AG04450 (cell line): ENCODE measurements around the gene FREM2. TPM values are rescaled to one million over a fixed set of nuclear protein-coding genes. Genes with fewer than 3 reads are reported as not detected.

ENCODE experiments used
- CTCF ChIA-PET: fragments of 300-600, 350-600 bp; formaldehyde crosslinking; extraction: SDS; loops from one replicate; lab custom pipeline; 2022; ENCODE audit warnings: antibody characterized with exemption, inconsistent platforms; lab: Charles Lee
- POLR2A ChIA-PET: fragments of 350-600 bp; formaldehyde crosslinking; extraction: SDS; loops from one replicate; lab custom pipeline; 2021; ENCODE audit warnings: antibody characterized with exemption, inconsistent platforms; lab: Yijun Ruan, JAX
- DNase-seq: peaks from one replicate; pipeline ENCODE4 v3.0.0-alpha.2; 2011; ENCODE audit warnings: low read depth, low spot score
- H3K27ac ChIP-seq: one replicate; pipeline ENCODE4 v1.5.1; 2012; ENCODE audit warnings: low read depth, low read length, control low read depth
- H3K27me3 ChIP-seq: one replicate; pipeline ENCODE4 v1.6.0; 2012; ENCODE audit warnings: low read length; ENCODE audit not compliant: control insufficient read depth, insufficient read depth
- H3K4me3 ChIP-seq: 2 replicates; pipeline ENCODE4 v1.5.1; 2011; ENCODE audit warnings: mild to moderate bottlenecking, low read depth, low read length, control low read depth
- H3K9me3 ChIP-seq: 2 replicates; pipeline ENCODE4 v1.5.1; 2012; ENCODE audit warnings: low read length; ENCODE audit not compliant: control insufficient read depth, insufficient read depth
- polyA plus RNA-seq: library from polyadenylated mRNA; depleted of rRNA; stranded (reverse); fragments of >200 nt; gene quantifications from 2 replicates; pipeline ENCODE4 v1.2.3, GENCODE V29; 2011
- TF ChIP-seq, protein P1 (sequence below): IDR thresholded peaks from 2 replicates; pipeline ENCODE4 v1.5.1; 2011; ENCODE audit warnings: low read depth, low read length, control low read depth, inconsistent platforms

Gene FREM2
- polyA plus RNA-seq, 1 experiment: not detected

DNA sequence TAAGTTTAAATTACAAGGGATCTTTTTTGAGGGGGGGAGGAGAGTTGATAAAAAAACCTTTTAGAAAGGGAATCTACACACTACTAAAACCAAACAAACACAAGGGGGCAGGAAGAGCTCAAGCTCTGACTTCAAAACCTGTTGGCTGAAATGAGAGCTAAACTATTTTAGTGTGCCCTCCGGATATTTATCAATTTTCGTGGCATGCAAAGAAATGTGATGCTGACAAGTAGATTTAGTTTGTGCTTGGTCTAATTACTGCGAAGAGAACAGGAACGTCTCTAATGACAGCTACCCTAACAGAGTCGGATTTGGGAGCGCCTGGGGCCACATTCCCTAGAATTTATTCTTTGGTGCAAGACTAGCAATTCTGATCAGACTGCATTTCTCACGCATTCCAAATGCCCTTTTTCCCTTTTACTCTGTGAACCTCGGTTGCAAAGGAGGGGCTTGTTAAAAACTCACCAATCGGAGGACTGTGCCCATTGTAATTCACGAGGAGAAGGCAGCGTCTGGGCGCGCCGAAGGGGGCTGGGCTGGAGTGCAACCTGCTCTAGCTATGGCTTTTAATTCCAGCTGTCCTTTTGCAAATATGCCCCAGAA is 802 bp upstream of the FREM2 start:
- H3K9me3 ChIP-seq: no peaks in the 10 kb centered on the region; the same call in 1 of the 2 replicates
- DNase-seq: no peak
- H3K27me3 ChIP-seq: peaks cover 21% of the 10 kb centered on the region
- no peak overlapping the region for H3K27ac ChIP-seq
- no peak overlapping the region for H3K4me3 ChIP-seq
- POLR2A ChIA-PET: no interaction called here
- CTCF ChIA-PET: no interaction called here
- TF ChIP-seq, protein P1, sequence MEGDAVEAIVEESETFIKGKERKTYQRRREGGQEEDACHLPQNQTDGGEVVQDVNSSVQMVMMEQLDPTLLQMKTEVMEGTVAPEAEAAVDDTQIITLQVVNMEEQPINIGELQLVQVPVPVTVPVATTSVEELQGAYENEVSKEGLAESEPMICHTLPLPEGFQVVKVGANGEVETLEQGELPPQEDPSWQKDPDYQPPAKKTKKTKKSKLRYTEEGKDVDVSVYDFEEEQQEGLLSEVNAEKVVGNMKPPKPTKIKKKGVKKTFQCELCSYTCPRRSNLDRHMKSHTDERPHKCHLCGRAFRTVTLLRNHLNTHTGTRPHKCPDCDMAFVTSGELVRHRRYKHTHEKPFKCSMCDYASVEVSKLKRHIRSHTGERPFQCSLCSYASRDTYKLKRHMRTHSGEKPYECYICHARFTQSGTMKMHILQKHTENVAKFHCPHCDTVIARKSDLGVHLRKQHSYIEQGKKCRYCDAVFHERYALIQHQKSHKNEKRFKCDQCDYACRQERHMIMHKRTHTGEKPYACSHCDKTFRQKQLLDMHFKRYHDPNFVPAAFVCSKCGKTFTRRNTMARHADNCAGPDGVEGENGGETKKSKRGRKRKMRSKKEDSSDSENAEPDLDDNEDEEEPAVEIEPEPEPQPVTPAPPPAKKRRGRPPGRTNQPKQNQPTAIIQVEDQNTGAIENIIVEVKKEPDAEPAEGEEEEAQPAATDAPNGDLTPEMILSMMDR: no peak

DNA sequence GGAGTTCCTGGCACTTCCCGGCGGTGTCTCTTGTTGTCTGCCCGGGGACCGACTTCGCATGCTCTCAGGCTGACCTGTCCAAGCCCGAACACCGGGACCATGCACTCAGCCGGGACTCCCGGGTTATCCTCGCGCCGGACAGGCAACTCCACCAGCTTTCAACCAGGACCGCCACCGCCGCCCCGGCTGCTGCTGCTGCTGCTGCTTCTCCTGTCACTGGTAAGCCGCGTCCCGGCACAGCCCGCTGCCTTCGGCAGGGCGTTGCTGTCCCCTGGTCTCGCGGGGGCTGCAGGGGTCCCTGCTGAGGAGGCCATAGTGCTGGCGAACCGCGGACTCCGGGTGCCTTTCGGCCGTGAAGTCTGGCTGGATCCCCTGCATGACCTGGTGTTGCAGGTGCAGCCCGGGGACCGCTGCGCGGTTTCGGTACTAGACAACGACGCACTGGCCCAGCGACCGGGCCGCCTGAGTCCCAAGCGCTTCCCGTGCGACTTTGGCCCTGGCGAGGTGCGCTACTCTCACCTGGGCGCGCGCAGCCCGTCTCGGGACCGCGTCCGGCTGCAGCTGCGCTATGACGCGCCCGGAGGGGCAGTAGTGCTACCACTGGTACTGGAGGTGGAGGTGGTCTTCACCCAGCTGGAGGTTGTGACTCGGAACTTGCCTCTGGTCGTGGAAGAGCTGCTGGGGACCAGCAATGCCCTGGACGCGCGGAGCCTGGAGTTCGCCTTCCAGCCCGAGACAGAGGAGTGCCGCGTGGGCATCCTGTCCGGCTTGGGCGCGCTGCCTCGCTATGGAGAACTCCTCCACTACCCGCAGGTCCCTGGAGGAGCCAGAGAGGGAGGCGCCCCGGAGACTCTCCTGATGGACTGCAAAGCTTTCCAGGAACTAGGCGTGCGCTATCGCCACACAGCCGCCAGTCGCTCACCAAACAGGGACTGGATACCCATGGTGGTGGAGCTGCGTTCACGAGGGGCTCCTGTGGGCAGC is 661 bp downstream of the FREM2 start:
- no peak overlapping the region for H3K4me3 ChIP-seq
- H3K9me3 ChIP-seq: no peaks in the 10 kb centered on the region; the same call in 1 of the 2 replicates
- peaks cover 21% of the 10 kb centered on the region for H3K27me3 ChIP-seq
- CTCF ChIA-PET: no interaction called here
- H3K27ac ChIP-seq: no peak overlapping the region
- TF ChIP-seq, protein P1: no peak
- no peak for DNase-seq
- POLR2A ChIA-PET: no interaction called here

DNA sequence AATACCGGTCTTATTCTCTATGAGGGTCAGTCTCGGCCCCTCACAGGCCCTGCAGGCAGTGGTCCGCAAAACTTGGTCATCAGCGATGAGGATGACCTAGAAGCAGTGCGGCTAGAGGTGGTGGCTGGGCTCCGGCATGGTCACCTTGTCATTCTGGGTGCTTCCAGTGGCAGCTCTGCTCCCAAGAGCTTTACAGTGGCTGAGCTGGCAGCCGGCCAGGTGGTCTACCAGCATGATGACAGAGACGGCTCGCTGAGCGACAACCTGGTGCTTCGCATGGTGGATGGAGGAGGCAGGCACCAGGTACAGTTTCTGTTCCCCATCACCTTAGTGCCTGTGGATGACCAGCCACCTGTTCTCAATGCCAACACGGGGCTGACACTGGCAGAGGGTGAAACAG is 1.8 kb downstream of the FREM2 start:
- DNase-seq: no peak
- Histone ChIP-seq H3K9me3 (no peaks in the 10 kb centered on the region; the same call in 1 of the 2 replicates), H3K27me3 (peaks cover 21% of the 10 kb centered on the region), H3K4me3 (no peak overlapping the region), H3K27ac (no peak overlapping the region)
- TF ChIP-seq, protein P1: no peak
- ChIA-PET POLR2A (no interaction called here), CTCF (no interaction called here)

DNA sequence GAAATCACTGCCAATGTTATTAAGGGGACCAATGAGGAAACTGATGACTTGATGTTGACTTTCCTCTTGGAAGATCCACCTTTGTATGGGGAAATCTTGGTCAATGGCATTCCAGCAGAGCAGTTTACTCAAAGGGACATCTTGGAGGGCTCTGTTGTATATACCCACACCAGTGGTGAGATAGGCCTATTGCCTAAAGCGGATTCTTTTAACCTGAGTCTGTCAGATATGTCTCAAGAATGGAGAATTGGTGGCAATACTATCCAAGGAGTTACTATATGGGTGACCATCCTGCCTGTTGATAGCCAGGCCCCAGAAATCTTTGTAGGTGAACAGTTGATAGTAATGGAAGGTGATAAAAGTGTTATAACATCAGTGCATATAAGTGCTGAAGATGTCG is 3.4 kb downstream of the FREM2 start:
- Histone ChIP-seq H3K27ac (no peak overlapping the region), H3K27me3 (peaks cover 21% of the 10 kb centered on the region), H3K9me3 (no peaks in the 10 kb centered on the region; the same call in 1 of the 2 replicates), H3K4me3 (no peak overlapping the region)
- ChIA-PET POLR2A (no interaction called here), CTCF (no interaction called here)
- no peak for DNase-seq
- TF ChIP-seq, protein P1: no peak

DNA sequence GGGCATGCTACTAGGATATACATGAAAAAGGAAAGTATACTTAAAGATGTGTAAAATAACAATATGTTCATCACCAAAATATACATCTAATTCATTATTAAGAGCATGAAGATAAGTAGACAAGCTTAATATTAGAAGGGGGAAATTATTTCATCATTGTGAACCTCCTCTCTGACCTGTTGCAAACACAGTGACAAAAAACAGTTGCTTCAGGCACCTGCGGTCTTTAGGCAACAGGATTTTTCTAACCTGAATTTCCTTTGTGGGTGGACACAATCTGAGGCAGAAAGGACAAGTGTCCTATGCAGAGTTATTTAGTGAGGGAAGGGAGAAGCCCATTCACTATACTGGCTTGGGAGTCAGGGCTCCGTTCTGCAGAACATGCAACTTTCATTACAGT is 6.3 kb downstream of the FREM2 start:
- no peaks in the 10 kb centered on the region for H3K9me3 ChIP-seq
- H3K4me3 ChIP-seq: no peak overlapping the region
- ChIA-PET POLR2A (no interaction called here), CTCF (no interaction called here)
- TF ChIP-seq, protein P1: no peak
- no peaks in the 10 kb centered on the region for H3K27me3 ChIP-seq
- no peak overlapping the region for H3K27ac ChIP-seq
- DNase-seq: no peak
